ENCODE measurements around the gene SFT2D1.

SFT2D1 gene

GRCh38 chr6:166277892-166278578 lies 64.3 kb downstream of the SFT2D1 start:
- DNase-seq (ENCODE audit: low spot score) = no peak

- peak; percentile 28 for DNase-seq (ENCODE audit: low spot score)
Measured at GRCh38 chr6:166277018-166277417, 65.3 kb downstream of the SFT2D1 start.

GRCh38 chr6:166275714-166276166 lies 66.6 kb downstream of the SFT2D1 start:
- DNase-seq (ENCODE audit: low spot score) = peak; percentile 61

GRCh38 chr6:166274739-166275370 lies 67.5 kb downstream of the SFT2D1 start:
- no peak for DNase-seq (ENCODE audit: low spot score)

- no peak for DNase-seq (ENCODE audit: low spot score)
Measured at GRCh38 chr6:166274163-166274562, 68.2 kb downstream of the SFT2D1 start.

- DNase-seq (ENCODE audit: low spot score) = no peak
Measured at GRCh38 chr6:166271376-166271765, 71.0 kb downstream of the SFT2D1 start.

- no peak for DNase-seq (ENCODE audit: low spot score)
Measured at GRCh38 chr6:166270706-166271375, 71.5 kb downstream of the SFT2D1 start.

Measured in kidney tubule cell (primary cell).